OCI-LY3 (cell line): ENCODE results near the gene ST6GALNAC2.

ENCODE experiments used
- EZH2phosphoT487 ChIP-seq: fragments of 200-600 bp; shearing (Covaris generic); IDR thresholded peaks from 2 replicates; pipeline ENCODE4 v1.6.1; 2018; ENCODE audit warnings: antibody characterized with exemption, mixed run types, low read depth
- TF ChIP-seq, protein P1 (sequence below): fragments of 200-600, 300-600 bp; sonication (generic); IDR thresholded peaks from 2 replicates; pipeline ENCODE4 v1.5.1; 2014; ENCODE audit warnings: antibody characterized with exemption, low read length, low read depth

DNA sequence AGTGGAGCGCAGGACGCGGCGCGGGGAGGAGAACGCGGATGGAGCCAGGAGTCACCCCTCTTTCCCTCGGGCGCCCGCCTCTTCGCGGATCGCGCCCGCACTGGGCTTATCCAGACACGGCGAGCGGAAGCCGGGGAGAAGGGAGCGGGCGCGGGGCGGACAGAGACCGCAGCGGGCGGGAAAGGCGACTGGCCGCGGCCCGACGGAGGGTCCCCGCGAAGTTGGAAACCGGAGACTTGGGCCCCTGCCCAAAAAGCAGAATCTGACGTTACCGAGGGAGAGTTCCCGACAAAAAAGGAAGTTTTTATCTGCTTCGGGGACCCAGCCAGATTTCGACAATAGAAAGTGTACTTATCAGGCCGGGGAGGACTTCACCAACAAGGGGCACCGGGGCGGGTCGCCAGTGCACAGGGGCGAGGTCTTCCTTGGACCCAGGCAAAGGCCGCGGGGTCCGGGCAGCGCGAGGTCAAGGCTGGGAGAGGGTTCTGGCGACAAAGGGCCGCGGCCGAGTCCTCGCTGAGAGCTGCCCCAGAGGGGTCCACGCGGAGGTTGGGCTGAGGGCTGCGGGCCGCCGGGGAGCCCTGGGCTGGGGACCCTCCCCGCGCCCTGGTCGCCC, 519 bp downstream of the ST6GALNAC2 start:
- TF ChIP-seq, protein P1, sequence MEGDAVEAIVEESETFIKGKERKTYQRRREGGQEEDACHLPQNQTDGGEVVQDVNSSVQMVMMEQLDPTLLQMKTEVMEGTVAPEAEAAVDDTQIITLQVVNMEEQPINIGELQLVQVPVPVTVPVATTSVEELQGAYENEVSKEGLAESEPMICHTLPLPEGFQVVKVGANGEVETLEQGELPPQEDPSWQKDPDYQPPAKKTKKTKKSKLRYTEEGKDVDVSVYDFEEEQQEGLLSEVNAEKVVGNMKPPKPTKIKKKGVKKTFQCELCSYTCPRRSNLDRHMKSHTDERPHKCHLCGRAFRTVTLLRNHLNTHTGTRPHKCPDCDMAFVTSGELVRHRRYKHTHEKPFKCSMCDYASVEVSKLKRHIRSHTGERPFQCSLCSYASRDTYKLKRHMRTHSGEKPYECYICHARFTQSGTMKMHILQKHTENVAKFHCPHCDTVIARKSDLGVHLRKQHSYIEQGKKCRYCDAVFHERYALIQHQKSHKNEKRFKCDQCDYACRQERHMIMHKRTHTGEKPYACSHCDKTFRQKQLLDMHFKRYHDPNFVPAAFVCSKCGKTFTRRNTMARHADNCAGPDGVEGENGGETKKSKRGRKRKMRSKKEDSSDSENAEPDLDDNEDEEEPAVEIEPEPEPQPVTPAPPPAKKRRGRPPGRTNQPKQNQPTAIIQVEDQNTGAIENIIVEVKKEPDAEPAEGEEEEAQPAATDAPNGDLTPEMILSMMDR, result no peak
- no peak for TF ChIP-seq EZH2phosphoT487
